ENCODE results near the gene TRERF1. TPM values are rescaled to one million over a fixed set of nuclear protein-coding genes. Genes with fewer than 3 reads are reported as not detected.

TRERF1 gene
- total RNA-seq, 1 experiment from 2014 or later: 22.3 TPM

DNA sequence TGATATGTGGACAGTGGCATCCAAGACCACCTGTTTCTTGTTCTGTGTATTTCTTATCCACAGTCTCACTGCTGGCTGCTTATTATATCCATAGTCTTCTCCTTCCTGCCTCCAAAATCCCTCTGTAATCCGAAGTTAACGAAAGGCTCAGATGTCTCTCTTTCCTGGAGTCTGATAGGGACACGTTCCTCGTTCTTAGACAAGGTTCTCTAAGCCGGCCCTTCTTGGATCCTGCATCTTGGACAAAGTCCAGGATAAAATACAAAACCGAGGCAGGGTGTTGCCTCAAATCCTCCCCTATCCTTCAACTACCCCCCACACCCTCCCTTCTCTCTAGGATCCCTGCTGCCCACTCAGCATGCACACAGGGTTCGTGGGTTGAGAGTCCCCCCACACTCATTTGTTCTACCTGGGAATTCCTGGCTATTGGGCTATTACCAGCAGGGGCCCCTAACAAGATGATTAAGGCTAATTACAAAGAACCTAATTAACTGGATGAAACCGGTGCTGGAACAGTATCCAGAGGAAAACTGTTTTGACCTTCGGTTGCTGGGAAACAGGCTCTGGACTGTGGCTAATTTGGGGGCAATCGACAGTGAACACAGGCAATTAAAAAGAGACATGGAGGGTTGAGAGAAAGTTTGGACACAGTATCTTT is 201.3 kb downstream of the TRERF1 start:
- no peaks in the 10 kb centered on the region for H3K27me3 Mint-ChIP-seq (ENCODE audit: low read depth)
- H3K27ac Mint-ChIP-seq: no peak overlapping the region
- CTCF ChIA-PET: no interaction called here
- ATAC-seq (no peak), DNase-seq (ENCODE audit: low spot score) (no peak)
- TF ChIP-seq TEAD1 (CRISPR knock-in tag; IDR thresholded peaks at IDR 0.05): no peak
- TF ChIP-seq OVOL2 (CRISPR knock-in tag; IDR thresholded peaks at IDR 0.05; ENCODE audit: borderline replicate concordance): no peak
- TF ChIP-seq, protein P1, sequence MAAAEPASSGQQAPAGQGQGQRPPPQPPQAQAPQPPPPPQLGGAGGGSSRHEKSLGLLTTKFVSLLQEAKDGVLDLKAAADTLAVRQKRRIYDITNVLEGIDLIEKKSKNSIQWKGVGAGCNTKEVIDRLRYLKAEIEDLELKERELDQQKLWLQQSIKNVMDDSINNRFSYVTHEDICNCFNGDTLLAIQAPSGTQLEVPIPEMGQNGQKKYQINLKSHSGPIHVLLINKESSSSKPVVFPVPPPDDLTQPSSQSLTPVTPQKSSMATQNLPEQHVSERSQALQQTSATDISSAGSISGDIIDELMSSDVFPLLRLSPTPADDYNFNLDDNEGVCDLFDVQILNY (CRISPR knock-in tag; IDR thresholded peaks at IDR 0.05): no peak
- TF ChIP-seq, protein P2, sequence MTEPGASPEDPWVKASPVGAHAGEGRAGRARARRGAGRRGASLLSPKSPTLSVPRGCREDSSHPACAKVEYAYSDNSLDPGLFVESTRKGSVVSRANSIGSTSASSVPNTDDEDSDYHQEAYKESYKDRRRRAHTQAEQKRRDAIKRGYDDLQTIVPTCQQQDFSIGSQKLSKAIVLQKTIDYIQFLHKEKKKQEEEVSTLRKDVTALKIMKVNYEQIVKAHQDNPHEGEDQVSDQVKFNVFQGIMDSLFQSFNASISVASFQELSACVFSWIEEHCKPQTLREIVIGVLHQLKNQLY (CRISPR knock-in tag; IDR thresholded peaks at IDR 0.05): no peak
- TF ChIP-seq, protein P3, sequence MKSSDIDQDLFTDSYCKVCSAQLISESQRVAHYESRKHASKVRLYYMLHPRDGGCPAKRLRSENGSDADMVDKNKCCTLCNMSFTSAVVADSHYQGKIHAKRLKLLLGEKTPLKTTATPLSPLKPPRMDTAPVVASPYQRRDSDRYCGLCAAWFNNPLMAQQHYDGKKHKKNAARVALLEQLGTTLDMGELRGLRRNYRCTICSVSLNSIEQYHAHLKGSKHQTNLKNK (CRISPR knock-in tag; IDR thresholded peaks at IDR 0.05): no peak
- TF ChIP-seq, protein P4, sequence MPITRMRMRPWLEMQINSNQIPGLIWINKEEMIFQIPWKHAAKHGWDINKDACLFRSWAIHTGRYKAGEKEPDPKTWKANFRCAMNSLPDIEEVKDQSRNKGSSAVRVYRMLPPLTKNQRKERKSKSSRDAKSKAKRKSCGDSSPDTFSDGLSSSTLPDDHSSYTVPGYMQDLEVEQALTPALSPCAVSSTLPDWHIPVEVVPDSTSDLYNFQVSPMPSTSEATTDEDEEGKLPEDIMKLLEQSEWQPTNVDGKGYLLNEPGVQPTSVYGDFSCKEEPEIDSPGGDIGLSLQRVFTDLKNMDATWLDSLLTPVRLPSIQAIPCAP (CRISPR knock-in tag; IDR thresholded peaks at IDR 0.05): no peak
- TF ChIP-seq MYBL2 (CRISPR knock-in tag; IDR thresholded peaks at IDR 0.05): no peak
- H3K4me3 Mint-ChIP-seq: no peak overlapping the region
- POLR2A ChIA-PET: no interaction called here
- peaks cover 61% of the 10 kb centered on the region for H3K36me3 Mint-ChIP-seq
- no peaks in the 10 kb centered on the region for H3K9me3 Mint-ChIP-seq
- no peaks in the 10 kb centered on the region for H3K4me1 Mint-ChIP-seq

DNA sequence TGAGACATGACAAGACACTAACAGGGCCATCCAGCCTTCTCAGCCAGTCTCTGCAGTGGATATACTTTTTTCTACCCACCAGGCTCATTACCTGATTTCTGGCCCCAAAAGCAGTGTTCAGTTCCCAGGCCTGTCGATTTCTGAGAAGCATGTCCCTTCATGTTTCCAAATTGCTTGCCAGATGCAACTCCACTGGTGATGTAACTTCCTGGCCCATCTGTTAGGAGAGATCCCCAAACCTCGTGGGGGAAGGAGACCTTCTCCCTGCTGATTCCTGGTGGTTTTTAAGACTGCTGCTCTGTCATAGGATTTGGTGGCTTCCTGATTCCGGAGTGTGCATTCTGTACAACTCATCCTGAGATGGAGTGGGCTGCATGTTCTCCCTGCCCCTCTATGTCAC is 202.4 kb downstream of the TRERF1 start:
- no peaks in the 10 kb centered on the region for H3K9me3 Mint-ChIP-seq
- DNase-seq (ENCODE audit: low spot score): no peak
- H3K4me1 Mint-ChIP-seq: no peaks in the 10 kb centered on the region
- H3K27ac Mint-ChIP-seq: no peak overlapping the region; the same call in 1 of the 2 replicates
- H3K36me3 Mint-ChIP-seq: peaks cover 61% of the 10 kb centered on the region
- POLR2A ChIA-PET: no interaction called here
- H3K4me3 Mint-ChIP-seq: no peak overlapping the region
- CTCF ChIA-PET: no interaction called here
- no peak for ATAC-seq
- no peaks in the 10 kb centered on the region for H3K27me3 Mint-ChIP-seq (ENCODE audit: low read depth)
- TF ChIP-seq TP53 (CRISPR knock-in tag; IDR thresholded peaks at IDR 0.05) (no peak), ZNF396 (CRISPR knock-in tag; IDR thresholded peaks at IDR 0.05; ENCODE audit: borderline replicate concordance) (no peak), ZNF121 (CRISPR knock-in tag; IDR thresholded peaks at IDR 0.05) (no peak), HMGA2 (CRISPR knock-in tag; IDR thresholded peaks at IDR 0.05) (no peak), RELA (CRISPR knock-in tag; IDR thresholded peaks at IDR 0.05; ENCODE audit: borderline replicate concordance) (no peak), EMX1 (CRISPR knock-in tag; IDR thresholded peaks at IDR 0.05) (no peak)
- TF ChIP-seq, protein P5, sequence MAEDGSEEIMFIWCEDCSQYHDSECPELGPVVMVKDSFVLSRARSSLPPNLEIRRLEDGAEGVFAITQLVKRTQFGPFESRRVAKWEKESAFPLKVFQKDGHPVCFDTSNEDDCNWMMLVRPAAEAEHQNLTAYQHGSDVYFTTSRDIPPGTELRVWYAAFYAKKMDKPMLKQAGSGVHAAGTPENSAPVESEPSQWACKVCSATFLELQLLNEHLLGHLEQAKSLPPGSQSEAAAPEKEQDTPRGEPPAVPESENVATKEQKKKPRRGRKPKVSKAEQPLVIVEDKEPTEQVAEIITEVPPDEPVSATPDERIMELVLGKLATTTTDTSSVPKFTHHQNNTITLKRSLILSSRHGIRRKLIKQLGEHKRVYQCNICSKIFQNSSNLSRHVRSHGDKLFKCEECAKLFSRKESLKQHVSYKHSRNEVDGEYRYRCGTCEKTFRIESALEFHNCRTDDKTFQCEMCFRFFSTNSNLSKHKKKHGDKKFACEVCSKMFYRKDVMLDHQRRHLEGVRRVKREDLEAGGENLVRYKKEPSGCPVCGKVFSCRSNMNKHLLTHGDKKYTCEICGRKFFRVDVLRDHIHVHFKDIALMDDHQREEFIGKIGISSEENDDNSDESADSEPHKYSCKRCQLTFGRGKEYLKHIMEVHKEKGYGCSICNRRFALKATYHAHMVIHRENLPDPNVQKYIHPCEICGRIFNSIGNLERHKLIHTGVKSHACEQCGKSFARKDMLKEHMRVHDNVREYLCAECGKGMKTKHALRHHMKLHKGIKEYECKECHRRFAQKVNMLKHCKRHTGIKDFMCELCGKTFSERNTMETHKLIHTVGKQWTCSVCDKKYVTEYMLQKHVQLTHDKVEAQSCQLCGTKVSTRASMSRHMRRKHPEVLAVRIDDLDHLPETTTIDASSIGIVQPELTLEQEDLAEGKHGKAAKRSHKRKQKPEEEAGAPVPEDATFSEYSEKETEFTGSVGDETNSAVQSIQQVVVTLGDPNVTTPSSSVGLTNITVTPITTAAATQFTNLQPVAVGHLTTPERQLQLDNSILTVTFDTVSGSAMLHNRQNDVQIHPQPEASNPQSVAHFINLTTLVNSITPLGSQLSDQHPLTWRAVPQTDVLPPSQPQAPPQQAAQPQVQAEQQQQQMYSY (CRISPR knock-in tag; IDR thresholded peaks at IDR 0.05): no peak
- TF ChIP-seq, protein P6, sequence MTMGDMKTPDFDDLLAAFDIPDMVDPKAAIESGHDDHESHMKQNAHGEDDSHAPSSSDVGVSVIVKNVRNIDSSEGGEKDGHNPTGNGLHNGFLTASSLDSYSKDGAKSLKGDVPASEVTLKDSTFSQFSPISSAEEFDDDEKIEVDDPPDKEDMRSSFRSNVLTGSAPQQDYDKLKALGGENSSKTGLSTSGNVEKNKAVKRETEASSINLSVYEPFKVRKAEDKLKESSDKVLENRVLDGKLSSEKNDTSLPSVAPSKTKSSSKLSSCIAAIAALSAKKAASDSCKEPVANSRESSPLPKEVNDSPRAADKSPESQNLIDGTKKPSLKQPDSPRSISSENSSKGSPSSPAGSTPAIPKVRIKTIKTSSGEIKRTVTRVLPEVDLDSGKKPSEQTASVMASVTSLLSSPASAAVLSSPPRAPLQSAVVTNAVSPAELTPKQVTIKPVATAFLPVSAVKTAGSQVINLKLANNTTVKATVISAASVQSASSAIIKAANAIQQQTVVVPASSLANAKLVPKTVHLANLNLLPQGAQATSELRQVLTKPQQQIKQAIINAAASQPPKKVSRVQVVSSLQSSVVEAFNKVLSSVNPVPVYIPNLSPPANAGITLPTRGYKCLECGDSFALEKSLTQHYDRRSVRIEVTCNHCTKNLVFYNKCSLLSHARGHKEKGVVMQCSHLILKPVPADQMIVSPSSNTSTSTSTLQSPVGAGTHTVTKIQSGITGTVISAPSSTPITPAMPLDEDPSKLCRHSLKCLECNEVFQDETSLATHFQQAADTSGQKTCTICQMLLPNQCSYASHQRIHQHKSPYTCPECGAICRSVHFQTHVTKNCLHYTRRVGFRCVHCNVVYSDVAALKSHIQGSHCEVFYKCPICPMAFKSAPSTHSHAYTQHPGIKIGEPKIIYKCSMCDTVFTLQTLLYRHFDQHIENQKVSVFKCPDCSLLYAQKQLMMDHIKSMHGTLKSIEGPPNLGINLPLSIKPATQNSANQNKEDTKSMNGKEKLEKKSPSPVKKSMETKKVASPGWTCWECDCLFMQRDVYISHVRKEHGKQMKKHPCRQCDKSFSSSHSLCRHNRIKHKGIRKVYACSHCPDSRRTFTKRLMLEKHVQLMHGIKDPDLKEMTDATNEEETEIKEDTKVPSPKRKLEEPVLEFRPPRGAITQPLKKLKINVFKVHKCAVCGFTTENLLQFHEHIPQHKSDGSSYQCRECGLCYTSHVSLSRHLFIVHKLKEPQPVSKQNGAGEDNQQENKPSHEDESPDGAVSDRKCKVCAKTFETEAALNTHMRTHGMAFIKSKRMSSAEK (CRISPR knock-in tag; IDR thresholded peaks at IDR 0.05; ENCODE audit: borderline replicate concordance): no peak
- TF ChIP-seq, protein P7, sequence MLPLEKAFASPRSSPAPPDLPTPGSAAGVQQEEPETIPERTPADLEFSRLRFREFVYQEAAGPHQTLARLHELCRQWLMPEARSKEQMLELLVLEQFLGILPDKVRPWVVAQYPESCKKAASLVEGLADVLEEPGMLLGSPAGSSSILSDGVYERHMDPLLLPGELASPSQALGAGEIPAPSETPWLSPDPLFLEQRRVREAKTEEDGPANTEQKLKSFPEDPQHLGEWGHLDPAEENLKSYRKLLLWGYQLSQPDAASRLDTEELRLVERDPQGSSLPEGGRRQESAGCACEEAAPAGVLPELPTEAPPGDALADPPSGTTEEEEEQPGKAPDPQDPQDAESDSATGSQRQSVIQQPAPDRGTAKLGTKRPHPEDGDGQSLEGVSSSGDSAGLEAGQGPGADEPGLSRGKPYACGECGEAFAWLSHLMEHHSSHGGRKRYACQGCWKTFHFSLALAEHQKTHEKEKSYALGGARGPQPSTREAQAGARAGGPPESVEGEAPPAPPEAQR (CRISPR knock-in tag; IDR thresholded peaks at IDR 0.05): no peak
- TF ChIP-seq, protein P8, sequence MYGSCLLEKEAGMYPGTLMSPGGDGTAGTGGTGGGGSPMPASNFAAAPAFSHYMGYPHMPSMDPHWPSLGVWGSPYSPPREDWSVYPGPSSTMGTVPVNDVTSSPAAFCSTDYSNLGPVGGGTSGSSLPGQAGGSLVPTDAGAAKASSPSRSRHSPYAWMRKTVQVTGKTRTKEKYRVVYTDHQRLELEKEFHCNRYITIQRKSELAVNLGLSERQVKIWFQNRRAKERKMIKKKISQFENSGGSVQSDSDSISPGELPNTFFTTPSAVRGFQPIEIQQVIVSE (CRISPR knock-in tag; IDR thresholded peaks at IDR 0.05; ENCODE audit: borderline replicate concordance): no peak
- TF ChIP-seq, protein P9, sequence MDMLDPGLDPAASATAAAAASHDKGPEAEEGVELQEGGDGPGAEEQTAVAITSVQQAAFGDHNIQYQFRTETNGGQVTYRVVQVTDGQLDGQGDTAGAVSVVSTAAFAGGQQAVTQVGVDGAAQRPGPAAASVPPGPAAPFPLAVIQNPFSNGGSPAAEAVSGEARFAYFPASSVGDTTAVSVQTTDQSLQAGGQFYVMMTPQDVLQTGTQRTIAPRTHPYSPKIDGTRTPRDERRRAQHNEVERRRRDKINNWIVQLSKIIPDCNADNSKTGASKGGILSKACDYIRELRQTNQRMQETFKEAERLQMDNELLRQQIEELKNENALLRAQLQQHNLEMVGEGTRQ (CRISPR knock-in tag; IDR thresholded peaks at IDR 0.05): no peak
- TF ChIP-seq, protein P10, sequence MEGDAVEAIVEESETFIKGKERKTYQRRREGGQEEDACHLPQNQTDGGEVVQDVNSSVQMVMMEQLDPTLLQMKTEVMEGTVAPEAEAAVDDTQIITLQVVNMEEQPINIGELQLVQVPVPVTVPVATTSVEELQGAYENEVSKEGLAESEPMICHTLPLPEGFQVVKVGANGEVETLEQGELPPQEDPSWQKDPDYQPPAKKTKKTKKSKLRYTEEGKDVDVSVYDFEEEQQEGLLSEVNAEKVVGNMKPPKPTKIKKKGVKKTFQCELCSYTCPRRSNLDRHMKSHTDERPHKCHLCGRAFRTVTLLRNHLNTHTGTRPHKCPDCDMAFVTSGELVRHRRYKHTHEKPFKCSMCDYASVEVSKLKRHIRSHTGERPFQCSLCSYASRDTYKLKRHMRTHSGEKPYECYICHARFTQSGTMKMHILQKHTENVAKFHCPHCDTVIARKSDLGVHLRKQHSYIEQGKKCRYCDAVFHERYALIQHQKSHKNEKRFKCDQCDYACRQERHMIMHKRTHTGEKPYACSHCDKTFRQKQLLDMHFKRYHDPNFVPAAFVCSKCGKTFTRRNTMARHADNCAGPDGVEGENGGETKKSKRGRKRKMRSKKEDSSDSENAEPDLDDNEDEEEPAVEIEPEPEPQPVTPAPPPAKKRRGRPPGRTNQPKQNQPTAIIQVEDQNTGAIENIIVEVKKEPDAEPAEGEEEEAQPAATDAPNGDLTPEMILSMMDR (IDR thresholded peaks at IDR 0.05): no peak

All from WTC11 (cell line).